HG02981 (cell line): ENCODE results near the gene ITGA8.
"Not testable (repeated sequence)": the region's sequence is repeated elsewhere in the genome, so short reads cannot be mapped to it uniquely, and the experiment has no call there.

Experiments
- ATAC-seq: cut with Tn5 transposase; IDR thresholded peaks from one replicate; pipeline ENCODE4 v1.9.1; 2021; ENCODE audit warnings: mild to moderate bottlenecking, moderate library complexity; ENCODE audit not compliant: unreplicated experiment

The ITGA8 gene

GRCh38 chr10:15510963-15511362, 208.8 kb downstream of the ITGA8 start:
- ATAC-seq: no peak

GRCh38 chr10:15505329-15505728, 214.4 kb downstream of the ITGA8 start:
- no peak for ATAC-seq

GRCh38 chr10:15504101-15504840, 215.5 kb downstream of the ITGA8 start:
- ATAC-seq: no peak

- ATAC-seq: no peak
Measured at GRCh38 chr10:15494850-15495506, 224.7 kb downstream of the ITGA8 start.

- no peak for ATAC-seq
Measured at GRCh38 chr10:15491856-15492642, 227.7 kb downstream of the ITGA8 start.

GRCh38 chr10:15489431-15489830, 230.3 kb downstream of the ITGA8 start:
- ATAC-seq: no peak

GRCh38 chr10:15487376-15487775, 232.3 kb downstream of the ITGA8 start:
- ATAC-seq: no peak

- ATAC-seq: no peak
Measured at GRCh38 chr10:15486404-15486803, 233.3 kb downstream of the ITGA8 start.

GRCh38 chr10:15485684-15486316, 233.9 kb downstream of the ITGA8 start:
- ATAC-seq: no peak

GRCh38 chr10:15485027-15485426, 234.7 kb downstream of the ITGA8 start:
- ATAC-seq: no peak

- ATAC-seq: no peak
Measured at GRCh38 chr10:15484128-15484527, 235.6 kb downstream of the ITGA8 start.

- no peak for ATAC-seq
Measured at GRCh38 chr10:15483215-15484075, 236.3 kb downstream of the ITGA8 start.

- no peak for ATAC-seq
Measured at GRCh38 chr10:15482156-15482555, 237.6 kb downstream of the ITGA8 start.

- ATAC-seq: no peak
Measured at GRCh38 chr10:15478950-15479349, 240.8 kb downstream of the ITGA8 start.

GRCh38 chr10:15478429-15478828, 241.3 kb downstream of the ITGA8 start:
- ATAC-seq: no peak

GRCh38 chr10:15476337-15476736, 243.4 kb downstream of the ITGA8 start:
- no peak for ATAC-seq

- ATAC-seq: not testable (repeated sequence)
Measured at GRCh38 chr10:15475439-15475838, 244.3 kb downstream of the ITGA8 start.

- no peak for ATAC-seq
Measured at GRCh38 chr10:15474671-15475070, 245.1 kb downstream of the ITGA8 start.

- no peak for ATAC-seq
Measured at GRCh38 chr10:15473396-15473767, 246.3 kb downstream of the ITGA8 start.
